DMS153 treated with DMSO at 0.1 percent for 48 hours (cell line): ENCODE results near the gene NEDD4.
"Not testable (repeated sequence)": the region's sequence is repeated elsewhere in the genome, so short reads cannot be mapped to it uniquely, and the experiment has no call there.

Experiments used
- DNase-seq: peaks from one replicate; lab custom pipeline; 2025; ENCODE audit not compliant: unreplicated experiment; lab: John Stamatoyannopoulos, UW

Gene NEDD4

DNA sequence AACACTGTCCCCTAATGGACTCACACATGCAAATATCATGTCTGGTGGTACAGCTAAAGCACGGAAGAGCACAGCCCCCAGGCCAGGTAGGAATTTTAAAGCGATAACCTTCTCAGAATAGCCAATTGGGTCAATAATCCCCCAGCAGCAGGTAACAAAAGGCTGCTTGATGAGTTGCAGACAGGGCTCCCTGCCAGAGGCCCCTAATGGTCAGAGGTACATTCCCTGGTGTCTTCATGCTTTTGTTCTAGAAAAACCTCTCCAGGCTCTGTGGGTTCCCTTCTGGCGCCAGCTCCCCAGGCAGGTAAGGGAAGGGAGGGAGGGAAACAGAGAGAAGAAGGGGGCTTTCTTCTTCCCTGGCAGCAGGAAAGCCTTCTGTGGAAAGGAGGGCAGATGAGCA is 207.1 kb downstream of the NEDD4 start:
- DNase-seq: no peak

DNA sequence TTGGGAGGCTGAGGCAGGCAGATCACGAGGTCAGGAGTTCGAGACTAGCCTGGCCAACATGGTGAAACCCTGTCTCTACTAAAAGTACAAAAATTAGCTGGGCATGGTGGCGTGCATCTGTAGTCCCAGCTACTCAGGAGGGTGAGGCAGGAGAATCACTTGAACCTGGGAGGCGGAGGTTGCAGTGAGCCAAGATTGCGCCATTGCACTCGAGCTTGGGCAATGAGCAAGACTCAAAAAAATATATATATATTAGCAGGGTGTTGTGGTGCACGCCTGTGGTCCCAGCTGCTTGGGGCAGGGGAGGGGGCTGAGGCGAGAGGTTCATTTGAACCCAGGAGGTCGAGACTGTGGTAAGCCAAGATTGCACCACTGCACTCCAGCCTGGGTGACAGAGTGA is 207.8 kb downstream of the NEDD4 start:
- DNase-seq: not testable (repeated sequence)

DNA sequence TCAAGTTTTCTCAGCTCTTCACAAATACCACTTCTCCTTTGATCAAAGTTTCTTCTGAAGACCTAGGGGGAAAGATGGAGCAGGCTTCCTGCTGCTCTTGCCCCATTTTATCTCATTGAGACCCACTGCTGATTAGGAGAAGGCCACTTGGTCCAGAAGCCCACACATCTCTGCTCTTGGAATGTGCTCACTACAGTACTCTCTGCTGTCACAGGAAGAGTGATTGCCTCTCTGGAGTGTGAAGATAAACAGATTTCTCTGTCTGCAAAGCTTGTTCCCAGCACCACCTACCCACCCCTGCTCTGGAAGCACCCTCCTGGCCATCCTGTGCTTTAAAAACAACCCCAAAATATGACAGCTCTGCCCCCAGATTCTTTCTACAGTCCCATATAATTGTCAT is 209.1 kb downstream of the NEDD4 start:
- no peak for DNase-seq

DNA sequence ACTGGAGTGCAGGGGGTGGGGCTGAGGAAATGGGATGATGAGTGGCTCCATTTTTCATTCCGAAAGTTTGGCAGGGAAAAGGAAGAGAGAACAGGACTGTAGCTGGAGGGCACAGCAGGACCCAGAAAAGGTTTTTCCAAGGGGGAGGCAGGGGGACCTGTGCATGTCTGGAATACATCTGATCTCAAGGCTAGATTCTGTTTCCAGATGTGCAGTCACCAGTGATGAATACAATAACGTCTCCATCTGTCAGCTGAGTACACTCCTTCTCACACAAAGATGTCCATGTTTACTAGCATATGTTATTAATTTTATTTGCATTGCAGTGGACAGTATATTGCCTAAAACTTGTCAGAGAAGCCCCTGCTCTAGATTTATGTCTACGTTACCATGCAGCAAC is 210.5 kb downstream of the NEDD4 start:
- DNase-seq: no peak

DNA sequence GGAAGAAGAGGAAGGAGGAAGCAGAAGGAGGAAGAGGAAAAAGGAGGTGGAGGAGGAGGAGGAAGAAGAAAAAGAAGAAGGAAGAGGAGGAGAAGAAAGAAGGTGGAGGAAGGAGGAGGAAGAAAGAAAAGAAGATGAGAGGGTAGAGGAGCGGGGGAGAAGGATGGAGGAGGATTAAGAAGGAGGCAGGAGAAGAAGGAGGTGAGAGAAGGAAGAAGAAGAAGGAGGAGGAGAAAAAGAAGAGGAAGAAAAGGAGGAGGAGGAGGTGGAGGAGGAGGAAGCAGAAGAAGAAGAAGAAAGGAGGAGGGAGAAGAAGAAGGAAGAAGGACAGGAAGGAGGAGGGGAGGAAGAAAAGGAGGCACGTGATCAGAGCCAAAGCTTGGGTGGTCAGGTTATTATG is 213.1 kb downstream of the NEDD4 start:
- DNase-seq: no peak

DNA sequence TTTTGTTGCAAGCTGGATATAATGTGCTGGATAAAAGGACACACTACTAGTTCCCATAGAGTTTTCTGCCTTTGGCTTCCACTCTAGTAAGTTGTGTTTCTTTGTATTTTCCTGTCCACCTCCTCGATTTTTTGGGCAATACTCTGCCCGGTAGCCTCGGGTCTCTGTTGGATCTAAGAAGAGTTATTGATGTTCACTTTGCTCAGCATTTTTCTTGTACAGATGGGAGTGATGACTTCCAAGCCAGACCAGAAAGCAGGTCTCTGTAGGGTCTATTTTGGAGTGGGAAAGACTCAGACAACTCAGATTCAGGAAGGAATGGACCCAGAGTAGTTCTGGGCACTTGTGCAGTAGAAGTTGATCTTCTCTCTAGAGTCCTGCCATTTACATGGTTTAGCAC is 214.5 kb downstream of the NEDD4 start:
- DNase-seq: no peak
